WERI-Rb-1 (cell line): Measurements from ENCODE around the gene PRELID2.
"Not testable (repeated sequence)": the region's sequence is repeated elsewhere in the genome, so short reads cannot be mapped to it uniquely, and the experiment has no call there.

ENCODE experiments used
- DNase-seq: peaks from one replicate; pipeline ENCODE4 v3.0.0-alpha.2; 2020
- H3K27ac ChIP-seq: fragments of 250-450 bp; sonication (Bioruptor Pico); 2 replicates; pipeline ENCODE4 v1.5.1; 2020; ENCODE audit warnings: mild to moderate bottlenecking, moderate library complexity
- H3K27me3 ChIP-seq: fragments of 250-450 bp; sonication (Bioruptor Pico); 2 replicates; pipeline ENCODE4 v1.5.1; 2021; ENCODE audit warnings: mild to moderate bottlenecking, low read depth, moderate library complexity; ENCODE audit not compliant: insufficient read depth, severe bottlenecking
- H3K36me3 ChIP-seq: fragments of 250-450 bp; sonication (Bioruptor Pico); 2 replicates; pipeline ENCODE4 v1.5.1; 2020; ENCODE audit warnings: mild to moderate bottlenecking, moderate library complexity
- H3K4me3 ChIP-seq: 2 replicates; pipeline ENCODE4 v1.5.1; 2011; ENCODE audit warnings: low read depth, mild to moderate bottlenecking, control low read depth, low read length
- H3K9me3 ChIP-seq: fragments of 250-450 bp; sonication (Bioruptor Pico); 2 replicates; pipeline ENCODE4 v1.5.1; 2021; ENCODE audit warnings: mild to moderate bottlenecking, moderate library complexity; ENCODE audit not compliant: severe bottlenecking
- CTCF ChIP-seq: IDR thresholded peaks from 2 replicates; pipeline ENCODE4 v1.5.1; 2011; ENCODE audit warnings: low read depth, mild to moderate bottlenecking, control low read depth, inconsistent platforms, low read length

Gene PRELID2

DNA sequence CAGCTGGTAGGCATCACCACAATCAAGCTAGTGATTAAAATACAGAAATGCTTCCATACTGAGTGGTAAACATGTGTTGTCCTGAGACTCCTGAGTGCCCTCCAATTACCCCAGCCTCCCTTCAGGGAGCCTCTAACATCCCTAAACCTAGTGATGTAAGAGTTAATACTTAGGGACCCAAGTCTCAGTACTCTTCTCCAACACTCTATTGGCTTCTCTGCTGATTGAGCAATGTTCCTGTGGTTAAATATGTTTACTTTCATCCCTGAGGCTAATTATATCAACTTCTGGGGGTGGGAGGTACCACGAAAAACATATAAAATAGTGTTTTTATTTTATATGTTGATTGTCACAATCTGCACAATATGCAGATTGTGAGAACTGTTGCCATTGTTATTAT lies 32.7 kb upstream of the PRELID2 start:
- no peaks in the 10 kb centered on the region for H3K36me3 ChIP-seq
- no peak for DNase-seq
- H3K27me3 ChIP-seq, result no peaks in the 10 kb centered on the region
- TF ChIP-seq CTCF, result no peak
- no peak overlapping the region for H3K4me3 ChIP-seq
- H3K9me3 ChIP-seq, result no peaks in the 10 kb centered on the region
- H3K27ac ChIP-seq, result no peak overlapping the region

- not testable (repeated sequence) for H3K4me3 ChIP-seq, H3K27ac ChIP-seq, H3K9me3 ChIP-seq, H3K27me3 ChIP-seq, H3K36me3 ChIP-seq, DNase-seq
Observed at GRCh38 chr5:145864432-145864831, 29.3 kb upstream of the PRELID2 start.

DNA sequence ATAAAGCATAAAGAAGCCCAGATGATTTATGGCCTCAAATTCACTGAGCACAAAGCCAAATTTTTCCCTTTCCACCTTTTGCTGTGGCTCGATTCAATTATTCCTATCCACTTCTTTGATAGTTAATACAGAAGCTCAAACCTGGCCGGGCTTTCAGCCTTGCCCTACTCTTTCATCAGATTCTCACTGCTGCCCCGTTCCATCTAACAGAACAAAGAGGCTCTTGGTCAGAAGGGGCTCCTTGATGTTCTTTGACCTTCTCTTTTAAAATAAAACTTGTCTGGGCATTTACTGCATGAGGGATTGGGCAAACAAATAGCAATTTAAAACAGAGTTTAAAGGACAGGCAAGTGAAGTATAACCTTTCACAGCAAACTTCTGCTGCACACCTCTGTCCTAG lies 27.9 kb upstream of the PRELID2 start:
- Histone ChIP-seq H3K27ac (no peak overlapping the region), H3K4me3 (no peak overlapping the region), H3K36me3 (no peaks in the 10 kb centered on the region), H3K9me3 (no peaks in the 10 kb centered on the region), H3K27me3 (no peaks in the 10 kb centered on the region)
- no peak for TF ChIP-seq CTCF
- DNase-seq, result no peak

GRCh38 chr5:145859897-145860296 lies 24.8 kb upstream of the PRELID2 start:
- DNase-seq, result no peak
- Histone ChIP-seq H3K27ac (no peak overlapping the region; the same call in 1 of the 2 replicates), H3K9me3 (no peaks in the 10 kb centered on the region), H3K27me3 (no peaks in the 10 kb centered on the region), H3K4me3 (no peak overlapping the region), H3K36me3 (no peaks in the 10 kb centered on the region)
- TF ChIP-seq CTCF, result peak; percentile 52

DNA sequence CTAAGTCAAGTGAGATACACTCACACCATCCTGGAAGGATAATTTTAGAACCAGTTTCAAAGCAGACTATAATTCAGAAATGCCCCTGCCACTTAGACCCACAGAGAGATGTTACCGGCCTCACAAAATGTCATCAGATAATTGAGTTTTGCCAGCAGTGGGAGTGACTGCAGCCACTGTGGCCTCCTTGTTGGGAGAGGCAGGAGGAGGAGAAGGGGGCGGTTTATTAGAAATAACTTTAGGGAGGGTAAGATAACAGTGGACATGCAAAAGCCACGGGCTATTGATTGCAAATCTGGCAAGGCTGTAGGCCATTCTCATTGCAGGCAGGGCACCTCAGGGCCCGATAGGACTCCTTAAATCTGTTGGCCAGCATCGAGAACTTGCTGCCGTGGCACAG lies 24.3 kb upstream of the PRELID2 start:
- Histone ChIP-seq H3K27me3 (no peaks in the 10 kb centered on the region), H3K36me3 (no peaks in the 10 kb centered on the region), H3K27ac (no peak overlapping the region; the same call in 1 of the 2 replicates), H3K9me3 (no peaks in the 10 kb centered on the region), H3K4me3 (no peak overlapping the region)
- no peak for DNase-seq
- TF ChIP-seq CTCF, result no peak

- Histone ChIP-seq H3K27ac (no peak overlapping the region), H3K27me3 (no peaks in the 10 kb centered on the region), H3K4me3 (no peak overlapping the region), H3K9me3 (no peaks in the 10 kb centered on the region), H3K36me3 (no peaks in the 10 kb centered on the region)
- DNase-seq, result no peak
- TF ChIP-seq CTCF, result no peak
Observed at GRCh38 chr5:145858959-145859358, 23.8 kb upstream of the PRELID2 start.
